DND-41 (cell line): Measurements from ENCODE around the gene FAM83C.

Source experiments
- ATAC-seq: fragments of 200-7000 bp; cut with Tn5 transposase; 3 replicates; pipeline ENCODE4 v1.9.1; 2021; ENCODE audit warnings: low read depth; ENCODE audit not compliant: insufficient read depth
- DNase-seq: peaks from one replicate; pipeline ENCODE4 v3.0.0-alpha.2; 2020
- H2AFZ ChIP-seq: 2 replicates; pipeline ENCODE4 v1.6.0; 2012; ENCODE audit warnings: low read depth, low read length
- H3K27ac ChIP-seq: 2 replicates; pipeline ENCODE4 v1.5.1; 2012; ENCODE audit warnings: low read length, inconsistent platforms
- H3K27me3 ChIP-seq: fragments of 200-600 bp; sonication (generic); 2 replicates; pipeline ENCODE4 v1.6.0; 2012; ENCODE audit warnings: low read length, mild to moderate bottlenecking, inconsistent platforms; ENCODE audit not compliant: insufficient read depth, poor library complexity
- H3K36me3 ChIP-seq: 2 replicates; pipeline ENCODE4 v1.5.1; 2012; ENCODE audit warnings: low read length, inconsistent platforms; ENCODE audit not compliant: insufficient read depth
- H3K4me1 ChIP-seq: 2 replicates; pipeline ENCODE4 v1.5.1; 2012; ENCODE audit warnings: mild to moderate bottlenecking, low read length; ENCODE audit not compliant: insufficient read depth
- H3K4me2 ChIP-seq: 2 replicates; pipeline ENCODE4 v1.6.0; 2012; ENCODE audit warnings: mild to moderate bottlenecking, moderate library complexity, low read length, inconsistent platforms; ENCODE audit not compliant: insufficient read depth
- H3K4me3 ChIP-seq, 2 experiments: fragments of 200-600 bp in 1 of 2; shearing (Covaris generic) in 1 of 2; 2 replicates each; pipeline ENCODE4 v1.5.1; 2012 to 2016; ENCODE audit warnings: inconsistent platforms in 2 of 2, low read length in 2 of 2, mild to moderate bottlenecking in 2 of 2, low read depth in 1 of 2, moderate library complexity in 1 of 2
- H3K79me2 ChIP-seq: 2 replicates; pipeline ENCODE4 v1.6.0; 2012; ENCODE audit warnings: low read length, inconsistent platforms; ENCODE audit not compliant: insufficient read depth
- H3K9ac ChIP-seq: 2 replicates; pipeline ENCODE4 v1.6.0; 2012; ENCODE audit warnings: low read depth, mild to moderate bottlenecking, inconsistent platforms, low read length, moderate library complexity
- H3K9me3 ChIP-seq: 2 replicates; pipeline ENCODE4 v1.5.1; 2012; ENCODE audit warnings: low read length, moderate library complexity, mild to moderate bottlenecking, inconsistent platforms; ENCODE audit not compliant: insufficient read depth, severe bottlenecking
- H4K20me1 ChIP-seq: 2 replicates; pipeline ENCODE4 v1.6.0; 2012; ENCODE audit warnings: low read length; ENCODE audit not compliant: insufficient read depth
- CTCF ChIP-seq: IDR thresholded peaks from 2 replicates; pipeline ENCODE4 v1.5.1; 2012; ENCODE audit warnings: borderline replicate concordance, low read length, moderate library complexity, mild to moderate bottlenecking; ENCODE audit not compliant: poor library complexity, severe bottlenecking; ENCODE audit errors: extremely low read depth
- EZH2 ChIP-seq: IDR thresholded peaks from 3 replicates; pipeline ENCODE4 v1.6.1; 2012; ENCODE audit warnings: borderline replicate concordance, low read depth, mild to moderate bottlenecking, moderate library complexity, low read length, inconsistent platforms; ENCODE audit not compliant: severe bottlenecking

FAM83C gene

GRCh38 chr20:35298264-35298663, 6.0 kb upstream of the FAM83C start:
- no peaks in the 10 kb centered on the region for H3K27me3 ChIP-seq
- H3K9ac ChIP-seq, result no peak overlapping the region
- ATAC-seq (no peak; the same call in 2 of the 3 replicates), DNase-seq (no peak)
- no peak overlapping the region for H2AFZ ChIP-seq
- peaks cover 11% of the 10 kb centered on the region for H3K36me3 ChIP-seq
- H3K9me3 ChIP-seq, result no peaks in the 10 kb centered on the region
- no peak overlapping the region for H3K4me2 ChIP-seq
- H3K4me3 ChIP-seq, result no peak overlapping the region
- no peaks in the 10 kb centered on the region for H3K4me1 ChIP-seq
- no peak overlapping the region for H3K27ac ChIP-seq
- no peaks in the 10 kb centered on the region for H3K79me2 ChIP-seq
- H4K20me1 ChIP-seq, result no peaks in the 10 kb centered on the region
- TF ChIP-seq EZH2 (no peak), CTCF (no peak)

- Histone ChIP-seq H3K36me3 (0 out of 2 replicates have a peak, but pooled peaks cover 6% of the 10 kb centered on the region), H3K27ac (no peak overlapping the region), H3K9me3 (no peaks in the 10 kb centered on the region), H2AFZ (no peak overlapping the region), H3K79me2 (no peaks in the 10 kb centered on the region), H3K27me3 (no peaks in the 10 kb centered on the region), H3K4me2 (no peak overlapping the region), H3K9ac (no peak overlapping the region), H4K20me1 (no peaks in the 10 kb centered on the region), H3K4me1 (no peaks in the 10 kb centered on the region), H3K4me3 (no peak overlapping the region)
- no peak for DNase-seq
- no peak for ATAC-seq
- no peak for TF ChIP-seq CTCF
- TF ChIP-seq EZH2, result no peak
Observed at GRCh38 chr20:35297740-35298139, 5.5 kb upstream of the FAM83C start.

- Histone ChIP-seq H3K27ac (no peak overlapping the region), H3K79me2 (no peaks in the 10 kb centered on the region), H3K36me3 (0 out of 2 replicates have a peak, but pooled peaks cover 4% of the 10 kb centered on the region), H3K4me2 (no peak overlapping the region), H4K20me1 (no peaks in the 10 kb centered on the region), H3K4me1 (no peaks in the 10 kb centered on the region), H3K9ac (no peak overlapping the region), H3K27me3 (no peaks in the 10 kb centered on the region), H2AFZ (no peak overlapping the region), H3K4me3 (no peak overlapping the region), H3K9me3 (no peaks in the 10 kb centered on the region)
- TF ChIP-seq CTCF (no peak), EZH2 (no peak)
- no peak for ATAC-seq
- DNase-seq, result no peak
Observed at GRCh38 chr20:35297155-35297554, 4.9 kb upstream of the FAM83C start.

- no peaks in the 10 kb centered on the region for H3K9me3 ChIP-seq
- H3K36me3 ChIP-seq, result no peaks in the 10 kb centered on the region
- no peaks in the 10 kb centered on the region for H3K27me3 ChIP-seq
- no peaks in the 10 kb centered on the region for H3K79me2 ChIP-seq
- no peak overlapping the region for H3K27ac ChIP-seq
- no peaks in the 10 kb centered on the region for H4K20me1 ChIP-seq
- no peak overlapping the region for H3K4me2 ChIP-seq
- TF ChIP-seq CTCF, result no peak
- TF ChIP-seq EZH2, result no peak
- DNase-seq (no peak), ATAC-seq (no peak)
- H3K4me1 ChIP-seq, result no peaks in the 10 kb centered on the region
- no peak overlapping the region for H2AFZ ChIP-seq
- H3K4me3 ChIP-seq, result no peak overlapping the region
- no peak overlapping the region for H3K9ac ChIP-seq
Observed at GRCh38 chr20:35296101-35296554, 3.9 kb upstream of the FAM83C start.
